HepG2 (cell line): ENCODE measurements around the gene CDHR5. TPM values are rescaled to one million over a fixed set of nuclear protein-coding genes. Genes with fewer than 3 reads are reported as not detected.
A peak's percentile ranks its signal among the peaks of the same experiment; 100 is the strongest.

Experiments used
- ADNP ChIP-seq: sonication (generic); formaldehyde crosslinking; IDR thresholded peaks from 2 replicates; pipeline ENCODE4 v1.4.0; 2020; ENCODE audit warnings: missing genetic modification reagents
- CAMTA2 ChIP-seq: sonication (generic); formaldehyde crosslinking; IDR thresholded peaks from 2 replicates; pipeline ENCODE4 v1.4.0; 2020; ENCODE audit warnings: mild to moderate bottlenecking, missing genetic modification reagents, borderline replicate concordance
- CREM ChIP-seq, 2 experiments: sonication (generic) in 1 of 2; formaldehyde crosslinking in 1 of 2; IDR thresholded peaks; 2 replicates each; pipeline versions ENCODE4 v1.4.0 to v1.6.1; 2016 to 2020; ENCODE audit warnings: antibody characterized with exemption in 1 of 2, mild to moderate bottlenecking in 1 of 2, missing genetic modification reagents in 1 of 2
- DPF2 ChIP-seq: sonication (generic); formaldehyde crosslinking; IDR thresholded peaks from 2 replicates; pipeline ENCODE4 v1.4.0; 2020; ENCODE audit warnings: mild to moderate bottlenecking, low read depth, missing genetic modification reagents, borderline replicate concordance
- GFI1 ChIP-seq: sonication (generic); formaldehyde crosslinking; IDR thresholded peaks from 2 replicates; pipeline ENCODE4 v1.5.0; 2020; ENCODE audit warnings: missing genetic modification reagents, mild to moderate bottlenecking, borderline replicate concordance
- HDAC2 ChIP-seq: sonication (generic); formaldehyde crosslinking; IDR thresholded peaks from 2 replicates; pipeline ENCODE4 v1.4.0; 2020; ENCODE audit warnings: missing genetic modification reagents
- HHEX ChIP-seq: IDR thresholded peaks from 2 replicates; pipeline ENCODE4 v1.6.1; 2016; ENCODE audit warnings: control low read depth
- HIVEP1 ChIP-seq: sonication (generic); formaldehyde crosslinking; IDR thresholded peaks from 2 replicates; pipeline ENCODE4 v1.4.0; 2020; ENCODE audit warnings: mild to moderate bottlenecking, missing genetic modification reagents
- MNT ChIP-seq: fragments of 450-650 bp; IDR thresholded peaks from 2 replicates; pipeline ENCODE4 v1.6.1; 2016
- MXD4 ChIP-seq: IDR thresholded peaks from 2 replicates; pipeline ENCODE4 v1.6.1; 2016; ENCODE audit warnings: mild to moderate bottlenecking, missing biosample characterization, missing genetic modification reagents
- MYC ChIP-seq: sonication (generic); formaldehyde crosslinking; IDR thresholded peaks from 2 replicates; pipeline ENCODE4 v1.9.0; 2021; ENCODE audit warnings: missing genetic modification reagents, borderline replicate concordance
- PAX8 ChIP-seq: sonication (generic); formaldehyde crosslinking; IDR thresholded peaks from 2 replicates; pipeline ENCODE4 v1.8.0; 2022; ENCODE audit warnings: mild to moderate bottlenecking, missing genetic modification reagents, borderline replicate concordance
- RBFOX2 ChIP-seq: fragments of 200-400 bp; formaldehyde crosslinking; IDR thresholded peaks from 2 replicates; pipeline ENCODE4 v1.6.1; 2017; ENCODE audit warnings: low read depth, mild to moderate bottlenecking, low read length
- SIN3B ChIP-seq: fragments of 150-350 bp; IDR thresholded peaks from 2 replicates; pipeline ENCODE4 v1.6.1; 2014; ENCODE audit warnings: low read length
- SOX13 ChIP-seq, 3 experiments: fragments of 450-650 bp in 1 of 3; sonication (generic) in 1 of 3; formaldehyde crosslinking in 1 of 3; IDR thresholded peaks in 2 of 3; conservative IDR thresholded peaks in 1 of 3; 2 replicates each; pipeline versions ENCODE4 v1.5.0 to v1.6.1; 2016 to 2020; ENCODE audit warnings: antibody characterized with exemption in 1 of 3, mild to moderate bottlenecking in 1 of 3, missing compliant biosample characterization in 1 of 3, missing genetic modification reagents in 1 of 3, moderate library complexity in 1 of 3
- SOX6 ChIP-seq, 2 experiments: fragments of 450-650 bp in 1 of 2; sonication (generic) in 1 of 2; formaldehyde crosslinking in 1 of 2; IDR thresholded peaks; 2 replicates each; pipeline versions ENCODE4 v1.4.0 to v1.6.1; 2017 to 2020; ENCODE audit warnings: antibody characterized with exemption in 1 of 2, mild to moderate bottlenecking in 1 of 2, missing genetic modification reagents in 1 of 2
- SP1 ChIP-seq, 2 experiments: fragments of 450-650 bp in 1 of 2; sonication (generic) in 1 of 2; formaldehyde crosslinking in 1 of 2; IDR thresholded peaks; 2 replicates each; pipeline versions ENCODE4 v1.4.0 to v1.6.1; 2016 to 2020; ENCODE audit warnings: missing genetic modification reagents in 1 of 2
- USF2 ChIP-seq, 2 experiments: sonication (generic) in 1 of 2; formaldehyde crosslinking in 1 of 2; IDR thresholded peaks; 2 replicates each; pipeline versions ENCODE4 v1.5.1 to v1.6.1; 2011 to 2020; ENCODE audit warnings: borderline replicate concordance in 1 of 2, low read depth in 1 of 2, low read length in 1 of 2, mild to moderate bottlenecking in 1 of 2, missing genetic modification reagents in 1 of 2, moderate library complexity in 1 of 2
- ZBTB44 ChIP-seq: sonication (generic); formaldehyde crosslinking; IDR thresholded peaks from 2 replicates; pipeline ENCODE4 v1.4.0; 2020; ENCODE audit warnings: missing genetic modification reagents
- ZFP36L2 ChIP-seq: sonication (generic); formaldehyde crosslinking; IDR thresholded peaks from 2 replicates; pipeline ENCODE4 v1.4.0; 2020; ENCODE audit warnings: missing genetic modification reagents
- ZNF235 ChIP-seq: sonication (generic); formaldehyde crosslinking; IDR thresholded peaks from 2 replicates; pipeline ENCODE4 v1.8.1; 2023; ENCODE audit warnings: mild to moderate bottlenecking, missing genetic modification reagents, borderline replicate concordance
- ZNF549 ChIP-seq: sonication (generic); formaldehyde crosslinking; IDR thresholded peaks from 2 replicates; pipeline ENCODE4 v1.5.0; 2020; ENCODE audit warnings: missing genetic modification reagents
- ZNF567 ChIP-seq: sonication (generic); formaldehyde crosslinking; IDR thresholded peaks from 2 replicates; pipeline ENCODE4 v1.8.1; 2023; ENCODE audit warnings: mild to moderate bottlenecking, missing genetic modification reagents, borderline replicate concordance
- ZNF749 ChIP-seq: sonication (generic); formaldehyde crosslinking; IDR thresholded peaks from 2 replicates; pipeline ENCODE4 v1.8.0; 2022; ENCODE audit warnings: mild to moderate bottlenecking, missing genetic modification reagents, moderate library complexity, borderline replicate concordance
- polyA plus RNA-seq, 8 experiments: library from polyadenylated mRNA; depleted of rRNA in 3 of 8; stranded (reverse) in 7 of 8; unstranded in 1 of 8; fragments of >200 nt; fragmentation: Illumina TruSeq in 4 of 8; extraction: Trizol in 4 of 8; gene quantifications; 2 replicates each; pipeline versions ENCODE4 v1.2.1 to v1.2.3, GENCODE V29; 2011 to 2016; ENCODE audit warnings: low read depth in 4 of 8, missing spikeins in 1 of 8, mixed read lengths in 1 of 8; ENCODE audit not compliant: insufficient read depth in 1 of 8
- total RNA-seq, 5 experiments: library from RNA; depleted of rRNA; stranded (reverse); fragments of >200 nt; fragmentation: Illumina TruSeq; extraction: Trizol; gene quantifications; 2 replicates each; pipeline ENCODE4 v1.2.3, GENCODE V29; 2016; ENCODE audit warnings: low read depth in 1 of 5

The CDHR5 gene
- total and polyA plus RNA-seq, 2 of the 13 experiments (the other 11 are each of a cell fraction or from before 2014, with no cell fraction given): 0.46 to 0.71 TPM

DNA sequence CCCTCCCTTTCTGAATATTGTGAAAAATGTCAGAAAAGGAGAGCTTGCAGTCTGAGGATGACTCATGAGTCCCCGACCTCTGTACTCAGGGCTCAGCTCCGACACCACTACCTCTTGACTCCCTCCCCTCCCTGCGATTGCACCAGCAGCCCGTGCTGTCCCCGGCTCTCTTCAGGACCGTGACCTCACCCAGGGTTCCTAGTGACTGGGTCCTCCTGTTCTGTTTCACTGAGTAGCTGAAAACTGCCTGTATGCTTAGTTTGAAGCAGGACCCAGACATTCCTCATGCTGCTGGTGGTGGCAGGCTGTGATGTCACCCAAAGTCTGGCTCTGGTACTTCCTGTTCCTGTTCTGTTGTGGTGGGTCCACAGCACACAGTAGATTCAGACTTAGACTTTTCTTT, 36.8 kb downstream of the CDHR5 start (continued):
- no peak for TF ChIP-seq CAMTA2
- no peak for TF ChIP-seq SP1 (IDR thresholded peaks at IDR 0.05)
- TF ChIP-seq SP1 (CRISPR knock-in tag; IDR thresholded peaks at IDR 0.05): peak; percentile 22; the same call in 1 of the 2 replicates
- no peak for TF ChIP-seq PAX8 (CRISPR knock-in tag)
- TF ChIP-seq RBFOX2: no peak
- TF ChIP-seq SOX6 (IDR thresholded peaks at IDR 0.05): no peak
- TF ChIP-seq SOX6 (CRISPR knock-in tag; IDR thresholded peaks at IDR 0.05): peak; percentile 73; the same call in 1 of the 2 replicates
- no peak for TF ChIP-seq ZFP36L2 (CRISPR knock-in tag)
- no peak for TF ChIP-seq ZNF235 (CRISPR knock-in tag)
- no peak for TF ChIP-seq ZNF549 (CRISPR knock-in tag)
- TF ChIP-seq SOX13 (IDR thresholded peaks at IDR 0.05): no peak
- peak in 1 of 2 experiments; percentile 52; a peak in 2 of 4 replicates for TF ChIP-seq SOX13 (CRISPR knock-in tag; conservative IDR thresholded peaks at IDR 0.05 in 1 of 2, IDR thresholded peaks at IDR 0.05 in 1 of 2)
- TF ChIP-seq MNT: peak; percentile 46; the same call in 1 of the 2 replicates
- peak; percentile 68; the same call in 1 of the 2 replicates for TF ChIP-seq HDAC2 (CRISPR knock-in tag)
- peak; percentile 59; the same call in 1 of the 2 replicates for TF ChIP-seq DPF2 (CRISPR knock-in tag)
- TF ChIP-seq USF2 (IDR thresholded peaks at IDR 0.05; ENCODE audit: low read depth, low read length): no peak
- no peak for TF ChIP-seq USF2 (CRISPR knock-in tag; IDR thresholded peaks at IDR 0.05; ENCODE audit: borderline replicate concordance)
- no peak for TF ChIP-seq ZBTB44 (CRISPR knock-in tag)
- no peak for TF ChIP-seq ADNP (CRISPR knock-in tag)
- peak; percentile 54; the same call in 1 of the 2 replicates for TF ChIP-seq MYC
- no peak for TF ChIP-seq ZNF567 (CRISPR knock-in tag)
- TF ChIP-seq SIN3B: no peak
- no peak for TF ChIP-seq HHEX
- TF ChIP-seq CREM (IDR thresholded peaks at IDR 0.05): peak; percentile 44
- no peak for TF ChIP-seq CREM (CRISPR knock-in tag; IDR thresholded peaks at IDR 0.05)
- 0 out of 2 replicates have a peak, but pooled peaks have one; percentile 51 for TF ChIP-seq HIVEP1
- TF ChIP-seq ZNF749 (CRISPR knock-in tag): peak; percentile 27; the same call in 1 of the 2 replicates
- peak; percentile 81 for TF ChIP-seq MXD4 (CRISPR knock-in tag)
- TF ChIP-seq GFI1 (CRISPR knock-in tag): no peak
